A549 (cell line): ENCODE results near the gene HOXA10. TPM values are rescaled to one million over a fixed set of nuclear protein-coding genes. Genes with fewer than 3 reads are reported as not detected.

ENCODE experiments used
- ATAC-seq, 2 experiments: fragments of 200-7000 bp in 1 of 2; fragments of >200 bp in 1 of 2; cut with Nextera tagmentation in 1 of 2; cut with Tn5 transposase in 1 of 2; 3 replicates each; pipeline versions ENCODE4 v1.8.0 to v1.9.1; 2018 to 2020; ENCODE audit warnings: mild to moderate bottlenecking in 1 of 2, moderate library complexity in 1 of 2
- CTCF ChIA-PET: fragments of 300-600 bp; sonication (Branson Sonifier 250); formaldehyde crosslinking; extraction: SDS; loops from one replicate; lab custom pipeline; 2021; ENCODE audit warnings: antibody characterized with exemption, inconsistent platforms; lab: Yijun Ruan, JAX
- POLR2A ChIA-PET: fragments of 350-600 bp; formaldehyde crosslinking; extraction: SDS; loops from one replicate; lab custom pipeline; 2021; ENCODE audit warnings: antibody characterized with exemption, inconsistent platforms; lab: Yijun Ruan, JAX
- DNase-seq, 2 experiments: peaks; one replicate each; pipeline versions ENCODE4 v3.0.0 to v3.0.0-alpha.2; 2011 to 2016; ENCODE audit warnings: low read depth in 1 of 2, low spot score in 1 of 2
- FAIRE-seq: peaks from 2 replicates; lab custom pipeline; 2011; peaks lifted over from hg19 to GRCh38; lab: Jason Lieb, UNC
- H3K27ac ChIP-seq, 2 experiments: fragments of >200 bp; sonication (Bioruptor Twin); formaldehyde crosslinking; 3 replicates each; pipeline ENCODE4 v1.5.1; 2016 to 2017
- H3K4me1 ChIP-seq: fragments of >200 bp; sonication (Bioruptor Twin); formaldehyde crosslinking; 3 replicates; pipeline ENCODE4 v1.6.1; 2016
- H3K4me2 ChIP-seq: fragments of >200 bp; sonication (Bioruptor Twin); formaldehyde crosslinking; 3 replicates; pipeline ENCODE4 v1.6.1; 2016
- H3K4me3 ChIP-seq: fragments of >200 bp; sonication (Bioruptor Twin); formaldehyde crosslinking; 3 replicates; pipeline ENCODE4 v1.5.1; 2016
- H3K9me3 ChIP-seq: fragments of >200 bp; sonication (Bioruptor Twin); formaldehyde crosslinking; 3 replicates; pipeline ENCODE4 v1.6.1; 2016
- BHLHE40 ChIP-seq: IDR thresholded peaks from 2 replicates; pipeline ENCODE4 v1.6.1; 2012; ENCODE audit warnings: low read depth, low read length, inconsistent platforms
- CTCF ChIP-seq: fragments of >200 bp; sonication (Bioruptor Twin); formaldehyde crosslinking; IDR thresholded peaks from 3 replicates; pipeline ENCODE4 v1.5.1; 2016
- ESRRA ChIP-seq: fragments of 150-350 bp; IDR thresholded peaks from 2 replicates; pipeline ENCODE4 v1.6.1; 2014; ENCODE audit warnings: mild to moderate bottlenecking, low read length, borderline replicate concordance
- FOSL2 ChIP-seq, 2 experiments: fragments of 450-650 bp in 1 of 2; fragments of >200 bp in 1 of 2; sonication (Bioruptor Twin) in 1 of 2; formaldehyde crosslinking; IDR thresholded peaks; 2 replicates each; pipeline versions ENCODE4 v1.5.0 to v1.6.1; 2016 to 2020; ENCODE audit warnings: mild to moderate bottlenecking in 1 of 2, moderate library complexity in 1 of 2
- HES2 ChIP-seq: fragments of >200 bp; sonication (Bioruptor Twin); formaldehyde crosslinking; IDR thresholded peaks from 2 replicates; pipeline ENCODE4 v1.6.1; 2016
- HOXA7 ChIP-seq: fragments of 250-450 bp; sonication (Bioruptor Pico); IDR thresholded peaks from 2 replicates; pipeline ENCODE4 v1.5.0; 2020; ENCODE audit warnings: mild to moderate bottlenecking, moderate library complexity
- JUNB ChIP-seq: fragments of >200 bp; sonication (Bioruptor Twin); formaldehyde crosslinking; IDR thresholded peaks from 2 replicates; pipeline ENCODE4 v1.6.1; 2016
- MAFK ChIP-seq: fragments of 450-650 bp; IDR thresholded peaks from 2 replicates; pipeline ENCODE4 v1.6.1; 2014; ENCODE audit not compliant: partially characterized antibody
- MYC ChIP-seq: IDR thresholded peaks from 2 replicates; pipeline ENCODE4 v1.6.1; 2012; ENCODE audit warnings: mild to moderate bottlenecking, inconsistent platforms, low read length, improper control_type of control experiment, borderline replicate concordance
- NPAS2 ChIP-seq: fragments of 250-450 bp; sonication (Bioruptor Pico); IDR thresholded peaks from 2 replicates; pipeline ENCODE4 v1.8.0; 2022; ENCODE audit warnings: mild to moderate bottlenecking, moderate library complexity, borderline replicate concordance
- NR3C1 ChIP-seq: fragments of >200 bp; sonication (Bioruptor Twin); formaldehyde crosslinking; IDR thresholded peaks from 3 replicates; pipeline ENCODE4 v1.6.1; 2017
- PHF8 ChIP-seq: fragments of 200-600 bp; sonication (generic); IDR thresholded peaks from 2 replicates; pipeline ENCODE4 v1.6.1; 2016; ENCODE audit warnings: low read depth, mild to moderate bottlenecking, antibody characterized with exemption, moderate library complexity, borderline replicate concordance
- RARB ChIP-seq: fragments of 250-450 bp; sonication (Bioruptor Pico); IDR thresholded peaks from 2 replicates; pipeline ENCODE4 v1.8.0; 2021; ENCODE audit warnings: mild to moderate bottlenecking, moderate library complexity
- RCOR1 ChIP-seq: fragments of 150-350 bp; IDR thresholded peaks from 2 replicates; pipeline ENCODE4 v1.6.1; 2014; ENCODE audit warnings: antibody characterized with exemption, low read length, low read depth
- REST ChIP-seq: fragments of 200-600 bp; sonication (generic); IDR thresholded peaks from 2 replicates; pipeline ENCODE4 v1.6.1; 2016; ENCODE audit warnings: antibody characterized with exemption, mild to moderate bottlenecking, moderate library complexity
- SMC3 ChIP-seq: fragments of >200 bp; sonication (Bioruptor Twin); formaldehyde crosslinking; IDR thresholded peaks from 3 replicates; pipeline ENCODE4 v1.6.1; 2018; ENCODE audit warnings: inconsistent platforms
- TFCP2L1 ChIP-seq: fragments of 250-450 bp; sonication (Bioruptor Pico); IDR thresholded peaks from 2 replicates; pipeline ENCODE4 v1.5.0; 2021; ENCODE audit warnings: mild to moderate bottlenecking
- ZFP36 ChIP-seq: fragments of 450-650 bp; IDR thresholded peaks from 2 replicates; pipeline ENCODE4 v1.6.1; 2014; ENCODE audit warnings: borderline replicate concordance; ENCODE audit not compliant: partially characterized antibody
- WGBS: methylation state at CpG from one replicate; pipeline ENCODE4 v1.1.6; 2017; ENCODE audit errors: missing lambda C conversion rate; 5-methylcytosine and 5-hydroxymethylcytosine counted together
- polyA plus RNA-seq, 4 experiments: library from polyadenylated mRNA; depleted of rRNA in 3 of 4; stranded (reverse); fragments of >200 nt; fragmentation: RNase III in 1 of 4; extraction: RNeasy Plus Mini Kit Qiagen cat#74134 plus additional on column Dnase treatment in 1 of 4; gene quantifications; 2 replicates in 3 of 4; 3 replicates in 1 of 4; pipeline ENCODE4 v1.2.3, GENCODE V29; 2011 to 2017
- TF ChIP-seq, protein P1 (sequence below): fragments of 250-450 bp; sonication (Bioruptor Pico); IDR thresholded peaks from 2 replicates; pipeline ENCODE4 v1.5.0; 2021; ENCODE audit warnings: mild to moderate bottlenecking, moderate library complexity, borderline replicate concordance

The HOXA10 gene
- polyA plus RNA-seq, 2 of the 4 experiments (the other 2 are of a cell fraction) = 5.2 to 7.7 TPM

- POLR2A ChIA-PET = no interaction called here
- 79% methylated on average over 4 of the region's 4 CpGs for WGBS
- DNase-seq (no peak), ATAC-seq (no peak), FAIRE-seq (no peak)
- Histone ChIP-seq H3K4me1 (peaks cover 7% of the 10 kb centered on the region), H3K27ac (no peak overlapping the region), H3K9me3 (no peaks in the 10 kb centered on the region), H3K4me3 (no peak overlapping the region), H3K4me2 (no peak overlapping the region)
- CTCF ChIA-PET = interaction anchor here (1.2 to 1.8 kb wide), 4 partner anchors 12 to 893 kb away, joined by 3 to 7 read pairs (median 5); no protein-coding TSS in a partner anchor
- TF ChIP-seq, protein P1, sequence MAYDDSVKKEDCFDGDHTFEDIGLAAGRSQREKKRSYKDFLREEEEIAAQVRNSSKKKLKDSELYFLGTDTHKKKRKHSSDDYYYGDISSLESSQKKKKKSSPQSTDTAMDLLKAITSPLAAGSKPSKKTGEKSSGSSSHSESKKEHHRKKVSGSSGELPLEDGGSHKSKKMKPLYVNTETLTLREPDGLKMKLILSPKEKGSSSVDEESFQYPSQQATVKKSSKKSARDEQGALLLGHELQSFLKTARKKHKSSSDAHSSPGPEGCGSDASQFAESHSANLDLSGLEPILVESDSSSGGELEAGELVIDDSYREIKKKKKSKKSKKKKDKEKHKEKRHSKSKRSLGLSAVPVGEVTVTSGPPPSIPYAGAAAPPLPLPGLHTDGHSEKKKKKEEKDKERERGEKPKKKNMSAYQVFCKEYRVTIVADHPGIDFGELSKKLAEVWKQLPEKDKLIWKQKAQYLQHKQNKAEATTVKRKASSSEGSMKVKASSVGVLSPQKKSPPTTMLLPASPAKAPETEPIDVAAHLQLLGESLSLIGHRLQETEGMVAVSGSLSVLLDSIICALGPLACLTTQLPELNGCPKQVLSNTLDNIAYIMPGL (CRISPR knock-in tag) = no peak
- TF ChIP-seq ZFP36 (no peak), BHLHE40 (no peak), FOSL2 (IDR thresholded peaks at IDR 0.05) (no peak), FOSL2 (CRISPR knock-in tag; IDR thresholded peaks at IDR 0.05) (no peak), ESRRA (no peak), MAFK (no peak), TFCP2L1 (CRISPR knock-in tag) (no peak), NPAS2 (CRISPR knock-in tag) (no peak), RCOR1 (no peak), HES2 (no peak), RARB (CRISPR knock-in tag) (no peak), MYC (no peak), NR3C1 (no peak), JUNB (no peak), CTCF (no peak), PHF8 (no peak), HOXA7 (CRISPR knock-in tag) (no peak), REST (no peak), SMC3 (no peak)
Observed at GRCh38 chr7:27203964-27204594, 30.0 kb upstream of the HOXA10 start.
